ENCODE measurements around the gene SWAP70. TPM values are rescaled to one million over a fixed set of nuclear protein-coding genes. Genes with fewer than 3 reads are reported as not detected.

Gene SWAP70
- total and polyA plus RNA-seq, 9 of the 15 experiments (the other 6 are each of a cell fraction or from before 2014, with no cell fraction given): 1.7 to 4.9 (median 3.9) TPM

DNA sequence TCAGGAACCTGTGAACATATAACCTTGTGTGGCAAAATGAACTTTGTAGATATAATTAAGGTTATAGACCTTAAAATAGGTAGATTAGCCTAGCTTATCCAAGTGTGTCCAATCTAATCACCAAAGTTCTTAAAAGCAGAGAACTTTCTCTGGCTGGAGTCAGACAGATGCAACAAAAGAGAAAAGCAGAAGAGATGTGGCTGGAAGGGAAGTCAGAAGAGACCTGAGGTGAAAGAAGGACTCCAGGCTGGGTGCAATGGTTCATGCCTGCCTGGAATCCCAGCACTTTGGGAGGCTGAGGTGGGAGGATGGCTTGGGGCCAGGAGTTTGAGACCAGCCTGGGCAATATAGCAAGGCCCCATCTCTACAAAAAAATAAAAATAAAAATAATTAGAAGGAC, 39.4 kb upstream of the SWAP70 start:
- H3K27ac ChIP-seq (ENCODE audit: extremely low read depth, low read depth, low read length): no peak overlapping the region
- no peak overlapping the region for H3K9ac ChIP-seq (ENCODE audit: insufficient read depth in 1 of 2, low read depth in 2 of 2, low read length in 2 of 2)
- no peak overlapping the region for H3K4me2 ChIP-seq (ENCODE audit: insufficient read depth, low read length)
- H3K27me3 ChIP-seq (ENCODE audit: control insufficient read depth in 2 of 2, insufficient read depth in 2 of 2, low read length in 2 of 2): no peaks in the 10 kb centered on the region
- BruUV-seq (replicated peaks): no TSS peak
- FAIRE-seq: no peak
- TF ChIP-seq, protein P1, sequence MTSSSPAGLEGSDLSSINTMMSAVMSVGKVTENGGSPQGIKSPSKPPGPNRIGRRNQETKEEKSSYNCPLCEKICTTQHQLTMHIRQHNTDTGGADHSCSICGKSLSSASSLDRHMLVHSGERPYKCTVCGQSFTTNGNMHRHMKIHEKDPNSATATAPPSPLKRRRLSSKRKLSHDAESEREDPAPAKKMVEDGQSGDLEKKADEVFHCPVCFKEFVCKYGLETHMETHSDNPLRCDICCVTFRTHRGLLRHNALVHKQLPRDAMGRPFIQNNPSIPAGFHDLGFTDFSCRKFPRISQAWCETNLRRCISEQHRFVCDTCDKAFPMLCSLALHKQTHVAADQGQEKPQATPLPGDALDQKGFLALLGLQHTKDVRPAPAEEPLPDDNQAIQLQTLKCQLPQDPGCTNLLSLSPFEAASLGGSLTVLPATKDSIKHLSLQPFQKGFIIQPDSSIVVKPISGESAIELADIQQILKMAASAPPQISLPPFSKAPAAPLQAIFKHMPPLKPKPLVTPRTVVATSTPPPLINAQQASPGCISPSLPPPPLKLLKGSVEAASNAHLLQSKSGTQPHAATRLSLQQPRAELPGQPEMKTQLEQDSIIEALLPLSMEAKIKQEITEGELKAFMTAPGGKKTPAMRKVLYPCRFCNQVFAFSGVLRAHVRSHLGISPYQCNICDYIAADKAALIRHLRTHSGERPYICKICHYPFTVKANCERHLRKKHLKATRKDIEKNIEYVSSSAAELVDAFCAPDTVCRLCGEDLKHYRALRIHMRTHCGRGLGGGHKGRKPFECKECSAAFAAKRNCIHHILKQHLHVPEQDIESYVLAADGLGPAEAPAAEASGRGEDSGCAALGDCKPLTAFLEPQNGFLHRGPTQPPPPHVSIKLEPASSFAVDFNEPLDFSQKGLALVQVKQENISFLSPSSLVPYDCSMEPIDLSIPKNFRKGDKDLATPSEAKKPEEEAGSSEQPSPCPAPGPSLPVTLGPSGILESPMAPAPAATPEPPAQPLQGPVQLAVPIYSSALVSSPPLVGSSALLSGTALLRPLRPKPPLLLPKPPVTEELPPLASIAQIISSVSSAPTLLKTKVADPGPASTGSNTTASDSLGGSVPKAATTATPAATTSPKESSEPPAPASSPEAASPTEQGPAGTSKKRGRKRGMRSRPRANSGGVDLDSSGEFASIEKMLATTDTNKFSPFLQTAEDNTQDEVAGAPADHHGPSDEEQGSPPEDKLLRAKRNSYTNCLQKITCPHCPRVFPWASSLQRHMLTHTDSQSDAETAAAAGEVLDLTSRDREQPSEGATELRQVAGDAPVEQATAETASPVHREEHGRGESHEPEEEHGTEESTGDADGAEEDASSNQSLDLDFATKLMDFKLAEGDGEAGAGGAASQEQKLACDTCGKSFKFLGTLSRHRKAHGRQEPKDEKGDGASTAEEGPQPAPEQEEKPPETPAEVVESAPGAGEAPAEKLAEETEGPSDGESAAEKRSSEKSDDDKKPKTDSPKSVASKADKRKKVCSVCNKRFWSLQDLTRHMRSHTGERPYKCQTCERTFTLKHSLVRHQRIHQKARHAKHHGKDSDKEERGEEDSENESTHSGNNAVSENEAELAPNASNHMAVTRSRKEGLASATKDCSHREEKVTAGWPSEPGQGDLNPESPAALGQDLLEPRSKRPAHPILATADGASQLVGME (CRISPR knock-in tag; IDR thresholded peaks at IDR 0.05): no peak
- TF ChIP-seq NFYB (IDR thresholded peaks at IDR 0.05; ENCODE audit: extremely low read depth, insufficient read length): no peak
- no peak for TF ChIP-seq HOXB6 (CRISPR knock-in tag; IDR thresholded peaks at IDR 0.05; ENCODE audit: borderline replicate concordance)
- no peak for TF ChIP-seq ZFP30 (CRISPR knock-in tag; IDR thresholded peaks at IDR 0.05; ENCODE audit: borderline replicate concordance)
- no peak for TF ChIP-seq CXXC5 (CRISPR knock-in tag; IDR thresholded peaks at IDR 0.05)
- no peak for TF ChIP-seq ZNF589 (CRISPR knock-in tag; IDR thresholded peaks at IDR 0.05; ENCODE audit: low read depth)
- TF ChIP-seq, protein P2, sequence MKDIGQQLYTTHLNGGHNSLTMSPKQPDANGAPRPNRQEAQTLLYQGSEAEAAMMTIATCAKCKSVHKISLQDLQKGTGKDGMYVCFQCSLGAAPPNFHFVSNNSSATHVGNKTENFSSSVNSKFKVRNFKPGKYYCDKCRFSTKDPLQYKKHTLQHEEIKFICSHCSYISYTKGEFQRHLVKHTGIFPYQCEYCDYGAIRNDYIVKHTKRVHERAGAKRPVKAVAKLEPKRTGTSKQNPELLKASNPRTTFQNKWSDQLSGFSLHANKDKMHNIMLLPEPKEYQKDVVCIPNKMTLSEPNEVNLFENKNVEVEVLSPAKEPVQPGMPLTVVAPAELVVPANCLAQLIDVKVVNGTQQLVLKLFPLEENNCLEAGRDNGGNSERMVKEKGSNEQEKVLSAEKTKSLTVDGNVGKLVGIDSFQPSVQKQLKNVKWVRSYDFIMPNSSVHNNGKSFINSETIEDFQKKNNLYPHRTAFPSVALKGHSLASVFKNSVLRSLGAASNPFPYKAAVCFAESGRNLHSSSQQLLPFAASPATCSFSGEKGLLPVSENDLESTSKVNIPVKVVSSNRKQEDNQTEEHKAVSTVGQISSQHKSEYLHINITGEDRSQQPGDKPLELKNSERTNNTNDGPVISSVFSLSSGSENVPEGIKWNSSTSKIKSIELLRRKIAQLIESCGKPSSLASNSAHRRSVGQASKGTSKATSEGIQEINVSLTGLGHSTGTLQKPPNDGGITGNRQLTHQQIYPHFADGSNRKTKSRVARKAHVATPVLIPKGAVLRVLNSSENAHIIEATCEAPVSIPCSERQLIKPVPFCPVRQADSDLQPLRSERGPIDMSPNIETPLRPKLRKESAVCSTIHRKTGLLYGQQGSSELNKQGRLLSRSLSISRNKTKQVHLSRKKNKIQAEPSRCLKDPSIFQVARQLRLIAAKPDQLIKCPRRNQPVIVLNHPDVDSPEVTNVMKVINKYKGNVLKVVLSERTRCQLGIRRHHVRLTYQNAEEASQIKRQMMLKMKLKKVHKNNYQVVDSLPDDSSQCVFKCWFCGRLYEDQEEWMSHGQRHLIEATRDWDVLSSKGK (CRISPR knock-in tag; IDR thresholded peaks at IDR 0.05): no peak
- TF ChIP-seq SMARCC2 (IDR thresholded peaks at IDR 0.05; ENCODE audit: low read depth): no peak
- no peak for TF ChIP-seq TRIM24 (IDR thresholded peaks at IDR 0.05)
- no peak for TF ChIP-seq RBM34 (IDR thresholded peaks at IDR 0.05; ENCODE audit: borderline replicate concordance, insufficient read depth, low read length)
- TF ChIP-seq CBX1 (IDR thresholded peaks at IDR 0.05; ENCODE audit: low read depth): no peak
- TF ChIP-seq ZSCAN29 (IDR thresholded peaks at IDR 0.05): no peak
- H3K4me3 ChIP-seq: no peak overlapping the region
- in situ Hi-C loops (cut with MboI): loop anchor here (5.0 kb wide), 1 partner anchor 508 kb away; no protein-coding TSS in a partner anchor
- no peak overlapping the region for H2AFZ ChIP-seq (ENCODE audit: low read depth, low read length)
- no peaks in the 10 kb centered on the region for H4K20me1 ChIP-seq (replicated peaks; ENCODE audit: control insufficient read depth, insufficient read depth, low read length)
- ChIA-PET POLR2A (interaction anchor here (0.6 to 1.9 kb wide), 4 partner anchors 12 to 202 kb away, joined by 3 to 7 read pairs (median 3); no protein-coding TSS in a partner anchor), CTCF (ENCODE audit: low intra/inter-chr PET ratio) (no interaction called here)
- no peak for ATAC-seq
- H3K9me1 ChIP-seq (ENCODE audit: control insufficient read depth, insufficient read depth, low read length): no peaks in the 10 kb centered on the region
- DNase-seq (ENCODE audit: extremely low read depth in 1 of 4, low spot score in 3 of 4): no peak
- H3K36me3 ChIP-seq (ENCODE audit: control insufficient read depth, insufficient read depth, low read length): no peaks in the 10 kb centered on the region
- intact Hi-C loops (cut with micrococcal nuclease): no loop called here
- no peaks in the 10 kb centered on the region for H3K9me3 ChIP-seq (replicated peaks; ENCODE audit: control insufficient read depth, insufficient read depth, low read depth, low read length)
- H3K4me1 ChIP-seq (replicated peaks in 1 of 2; ENCODE audit: control insufficient read depth in 2 of 2, insufficient read depth in 2 of 2, low read length in 2 of 2): peaks cover 4 to 9% of the 10 kb centered on the region in 2 experiments; a peak in 3 of 5 replicates
- no peaks in the 10 kb centered on the region for H3K79me2 ChIP-seq (ENCODE audit: control insufficient read depth, insufficient read depth, low read length)

All from K562 (cell line).